GM19328 (cell line): ENCODE measurements around the gene FOXP1.

Experiments used
- ATAC-seq: cut with Tn5 transposase; IDR thresholded peaks from one replicate; pipeline ENCODE4 v1.9.1; 2021; ENCODE audit warnings: mild to moderate bottlenecking, moderate library complexity; ENCODE audit not compliant: unreplicated experiment

Gene FOXP1

DNA sequence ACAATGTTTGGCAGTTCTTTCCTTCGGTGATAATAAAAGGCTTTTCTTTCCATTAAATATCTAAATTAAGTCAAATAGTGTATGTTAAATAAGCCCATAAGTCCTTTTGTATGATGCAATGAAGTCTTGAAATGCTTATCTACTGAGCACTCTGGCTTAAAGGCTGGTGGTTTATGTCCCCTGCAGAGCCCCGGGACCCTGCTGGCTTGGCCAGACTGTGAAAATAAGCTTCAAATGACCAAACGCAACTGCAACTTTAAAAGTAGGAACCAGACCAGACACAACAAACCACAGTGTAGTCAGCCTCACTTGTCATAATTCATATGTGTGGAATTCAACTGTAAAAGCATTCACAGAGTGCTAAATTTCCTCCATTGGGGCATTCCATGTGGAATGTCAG, 72.5 kb downstream of the FOXP1 start:
- no peak for ATAC-seq

DNA sequence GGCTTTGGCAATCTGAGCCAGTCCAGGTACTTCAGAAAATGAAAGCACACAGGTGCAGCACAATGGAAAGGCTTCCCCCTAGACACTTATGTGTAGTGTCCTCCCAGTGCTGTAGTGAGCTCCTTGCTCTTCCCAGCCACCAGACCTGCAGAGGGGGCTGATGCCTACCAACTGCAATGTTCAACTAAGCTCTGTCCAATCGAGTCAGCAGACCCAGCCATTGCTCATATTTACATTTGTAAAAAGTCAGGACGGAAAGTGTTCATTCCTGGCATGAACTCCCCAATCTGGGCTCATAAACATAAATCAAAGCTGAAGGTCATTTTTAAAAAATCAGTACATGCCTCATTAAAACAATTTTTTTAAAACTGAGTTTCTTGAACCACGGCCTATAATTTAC, 73.0 kb downstream of the FOXP1 start:
- ATAC-seq = no peak

DNA sequence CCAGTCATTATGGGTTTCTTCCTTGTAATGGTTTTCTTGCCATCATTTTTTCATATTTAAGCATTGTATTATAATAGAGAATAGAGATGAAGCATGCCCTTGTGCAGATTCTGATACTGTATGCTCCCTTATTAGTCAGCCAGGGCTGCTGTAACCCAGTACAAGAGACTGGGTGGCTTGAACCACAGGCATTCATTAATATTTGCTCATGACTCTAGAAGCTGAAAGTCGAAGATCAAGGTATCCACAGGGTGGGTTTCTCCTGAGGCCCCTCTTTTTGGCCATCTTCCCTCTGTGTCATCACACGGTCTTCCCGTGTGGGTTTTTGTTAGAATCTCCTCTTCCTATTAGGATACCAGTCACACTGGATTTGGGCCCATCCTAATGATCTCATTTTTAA, 74.5 kb downstream of the FOXP1 start:
- ATAC-seq = no peak

DNA sequence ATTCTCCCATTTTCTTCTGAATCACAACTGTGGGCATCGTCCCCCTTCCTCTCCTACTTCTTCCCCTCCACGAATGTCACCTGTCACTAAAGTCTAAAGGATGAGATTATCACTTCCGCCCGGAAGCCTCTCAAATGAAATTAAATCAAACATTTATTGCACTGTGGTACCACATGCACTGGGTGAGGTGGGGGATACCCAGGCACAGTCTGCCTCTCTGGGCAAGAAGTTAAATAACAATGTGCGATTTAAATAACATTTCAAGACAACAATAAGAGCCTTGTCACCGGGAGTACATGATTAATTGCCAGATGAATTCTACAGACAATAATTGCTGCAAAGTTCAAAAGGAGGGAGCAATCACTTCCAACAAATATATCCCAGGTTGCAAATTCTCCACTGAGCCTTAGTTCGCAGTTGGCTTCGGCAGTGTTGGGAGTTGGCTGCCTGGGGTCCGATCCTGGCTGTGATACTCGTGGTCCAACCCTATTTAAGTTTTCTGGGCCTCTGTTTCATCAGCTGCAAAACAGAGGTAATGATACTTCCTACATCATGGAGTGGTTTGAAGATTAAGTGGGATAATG, 77.7 kb downstream of the FOXP1 start:
- no peak for ATAC-seq

DNA sequence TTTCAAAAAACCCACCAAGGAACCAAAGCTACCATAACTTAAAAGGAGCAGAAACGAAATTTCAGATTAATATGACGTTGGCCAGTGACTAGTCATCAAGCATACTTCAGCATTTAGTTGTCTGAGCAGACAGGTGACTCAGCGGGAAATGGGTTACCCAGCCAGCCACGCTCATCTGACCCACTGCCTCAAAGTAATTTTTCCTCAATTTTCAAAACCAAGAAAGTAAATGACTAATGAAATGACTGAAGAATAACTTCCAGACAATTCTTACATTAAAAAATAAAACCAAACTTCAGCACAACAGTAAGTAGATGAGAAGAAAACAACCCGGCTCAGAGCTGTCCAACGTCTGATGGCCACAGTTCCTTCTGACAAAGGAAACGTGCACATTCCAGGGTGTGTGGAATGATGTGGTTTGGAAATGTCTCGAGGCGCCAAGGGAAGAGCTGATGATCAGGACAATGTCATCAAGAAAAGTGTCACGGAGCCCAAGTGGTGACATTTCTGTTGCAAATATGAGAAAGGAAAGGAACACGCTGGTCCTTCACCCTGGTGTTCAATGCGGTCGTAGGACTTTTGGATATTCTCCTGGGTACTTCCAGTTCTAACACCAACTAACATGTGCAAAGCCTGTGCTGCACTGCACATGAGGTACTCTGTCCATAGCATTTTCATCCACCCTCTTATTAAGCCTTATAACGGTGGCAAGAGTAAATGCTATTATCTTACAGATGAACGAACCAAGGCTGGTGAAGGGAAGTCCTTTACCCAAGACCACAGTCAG, 79.1 kb downstream of the FOXP1 start:
- no peak for ATAC-seq

DNA sequence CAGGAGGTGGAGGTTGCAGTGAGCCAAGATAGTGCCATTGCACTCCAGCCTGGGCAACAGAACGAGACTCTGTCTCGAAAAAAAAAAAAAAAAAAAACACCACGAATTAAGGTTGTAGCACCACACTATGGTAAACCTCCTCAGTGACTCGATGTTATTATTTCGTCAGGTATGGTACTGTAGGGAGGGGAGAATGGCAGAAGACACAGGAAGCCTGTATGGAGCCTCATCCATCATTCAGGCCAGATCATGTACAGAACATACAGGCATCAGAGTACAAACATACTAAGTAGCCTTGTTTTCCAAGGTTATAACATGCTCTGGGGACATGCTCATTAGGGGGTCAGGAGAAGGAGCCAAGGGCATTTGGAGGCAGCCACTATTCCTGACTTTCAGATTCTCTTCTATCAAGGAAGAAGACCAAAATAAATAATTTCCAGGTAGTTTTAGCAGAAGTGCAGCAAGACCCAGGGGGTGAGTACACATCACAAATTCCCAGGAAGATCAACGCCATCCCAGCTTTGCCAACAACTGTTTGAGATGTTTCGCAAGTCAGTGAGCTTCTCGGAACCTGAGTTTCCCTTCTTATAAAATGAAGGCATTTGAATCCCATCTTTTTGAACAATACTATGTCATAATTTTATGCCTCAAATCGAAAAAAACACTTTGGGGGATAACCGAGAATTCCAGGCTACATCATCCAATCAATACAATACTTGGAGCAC, 79.8 kb downstream of the FOXP1 start:
- no peak for ATAC-seq

DNA sequence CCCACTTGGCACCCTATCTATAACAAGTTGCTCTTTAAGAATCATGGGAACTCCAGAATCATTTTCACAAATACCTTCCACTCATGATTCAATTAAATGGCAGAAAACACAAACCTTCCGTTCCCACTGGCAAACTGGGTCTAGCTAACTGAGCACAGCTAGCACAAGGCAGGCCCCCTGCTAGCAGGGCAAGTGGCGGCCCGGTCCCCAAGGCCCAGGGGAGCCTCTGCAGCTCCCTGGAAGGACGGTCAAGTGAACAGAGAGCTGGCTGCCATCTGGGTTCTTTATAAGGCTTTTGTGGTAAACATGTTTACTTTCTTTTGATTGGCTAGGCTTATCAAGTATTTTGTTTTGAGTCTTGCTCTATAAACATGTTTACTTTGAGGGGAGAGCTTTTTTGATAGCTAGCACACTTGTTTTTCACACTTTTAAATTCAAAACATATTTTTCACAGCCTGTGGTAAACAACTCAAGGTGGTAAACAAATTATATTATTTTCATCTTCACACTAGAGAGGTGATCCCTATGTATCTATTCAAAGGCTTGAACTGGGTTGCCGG, 81.4 kb downstream of the FOXP1 start:
- ATAC-seq = no peak

DNA sequence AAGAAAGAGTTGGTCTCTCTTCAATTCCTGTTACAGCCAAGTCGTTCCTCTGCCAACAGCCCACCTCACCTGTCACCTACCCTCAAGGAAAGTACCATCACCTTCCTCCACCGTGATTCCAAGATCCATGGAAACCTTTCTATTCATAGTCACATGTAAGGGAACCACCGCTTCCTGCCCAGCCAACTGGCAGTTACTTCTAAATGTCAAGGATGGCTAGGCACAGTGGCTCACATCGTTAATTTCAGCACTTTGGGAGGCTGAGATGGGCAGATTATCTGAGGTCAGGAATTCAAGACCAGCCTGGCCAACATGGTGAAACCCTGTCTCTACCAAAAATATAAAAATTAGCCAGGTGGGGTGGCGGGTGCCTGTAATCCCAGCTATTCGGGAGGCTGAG, 82.8 kb downstream of the FOXP1 start:
- ATAC-seq = no peak

DNA sequence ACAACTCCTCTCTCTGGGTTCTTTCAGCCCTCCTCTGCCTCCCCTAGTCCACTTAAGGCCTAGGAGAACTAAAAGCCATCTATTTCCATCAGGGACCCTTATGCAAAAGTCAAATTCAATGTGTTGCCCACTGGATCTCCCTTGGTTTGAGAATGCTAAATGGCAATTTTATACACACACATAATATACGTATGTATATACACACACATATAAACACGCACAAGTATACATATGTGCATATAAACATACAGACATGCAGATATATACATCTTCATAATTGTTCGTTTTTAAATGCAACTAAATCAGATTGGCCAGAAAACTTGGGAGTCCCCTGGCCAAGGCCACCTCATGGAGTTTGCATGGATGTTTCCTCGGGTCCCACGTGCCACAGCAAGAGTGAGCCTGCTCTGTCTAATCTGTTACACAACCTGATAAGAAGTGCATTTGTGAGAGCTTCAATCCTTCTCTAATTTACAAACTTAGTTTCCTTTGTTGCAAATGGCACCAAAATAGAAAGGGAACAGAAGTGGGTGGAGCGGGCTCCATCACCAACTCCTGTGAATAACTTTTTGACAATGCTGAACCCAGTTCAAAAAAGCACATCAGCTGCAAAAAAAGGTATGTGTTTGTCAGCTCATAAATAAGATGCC, 84.2 kb downstream of the FOXP1 start:
- ATAC-seq = no peak

DNA sequence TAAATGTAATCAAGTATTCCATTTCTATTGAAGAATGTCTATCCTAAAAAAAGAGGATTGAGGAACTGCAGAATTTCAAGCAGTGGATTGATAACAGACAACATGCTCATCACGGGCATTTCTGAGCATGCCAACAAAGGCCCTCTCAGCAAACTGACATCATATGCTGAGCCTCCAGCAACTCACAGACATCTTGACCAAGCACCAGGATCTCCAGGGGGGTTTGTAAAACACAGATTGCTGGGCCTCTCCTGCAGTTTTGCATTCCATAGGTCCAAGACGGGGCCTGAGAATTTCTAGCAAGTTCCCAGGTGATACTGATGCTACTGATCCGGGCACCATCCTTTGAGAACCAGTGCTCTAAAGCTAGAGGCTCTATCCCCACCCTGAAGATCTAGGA, 85.0 kb downstream of the FOXP1 start:
- ATAC-seq = no peak

DNA sequence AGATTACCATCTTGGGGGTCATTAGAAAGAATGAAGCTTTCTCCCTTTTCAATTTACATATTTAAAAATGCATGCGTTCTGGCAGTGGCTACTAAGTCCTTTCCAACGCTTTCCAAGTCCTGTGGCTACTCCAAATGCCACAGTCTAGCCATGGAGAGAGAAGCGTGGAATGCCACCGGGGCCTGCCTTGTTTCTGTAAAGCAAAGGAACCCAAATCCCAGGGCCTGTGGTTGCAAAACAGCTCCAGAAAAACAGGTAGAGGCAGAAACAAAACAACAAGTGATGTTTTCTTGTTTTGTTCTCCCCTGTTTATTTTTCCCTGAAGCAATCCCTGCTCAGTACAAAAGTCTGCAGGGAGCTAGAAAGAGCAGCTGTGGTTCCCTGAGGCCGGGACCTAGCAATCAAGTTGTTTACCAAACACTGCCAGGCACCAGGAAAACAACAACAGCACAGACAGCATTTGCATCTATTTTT, 85.5 kb downstream of the FOXP1 start:
- ATAC-seq = no peak

DNA sequence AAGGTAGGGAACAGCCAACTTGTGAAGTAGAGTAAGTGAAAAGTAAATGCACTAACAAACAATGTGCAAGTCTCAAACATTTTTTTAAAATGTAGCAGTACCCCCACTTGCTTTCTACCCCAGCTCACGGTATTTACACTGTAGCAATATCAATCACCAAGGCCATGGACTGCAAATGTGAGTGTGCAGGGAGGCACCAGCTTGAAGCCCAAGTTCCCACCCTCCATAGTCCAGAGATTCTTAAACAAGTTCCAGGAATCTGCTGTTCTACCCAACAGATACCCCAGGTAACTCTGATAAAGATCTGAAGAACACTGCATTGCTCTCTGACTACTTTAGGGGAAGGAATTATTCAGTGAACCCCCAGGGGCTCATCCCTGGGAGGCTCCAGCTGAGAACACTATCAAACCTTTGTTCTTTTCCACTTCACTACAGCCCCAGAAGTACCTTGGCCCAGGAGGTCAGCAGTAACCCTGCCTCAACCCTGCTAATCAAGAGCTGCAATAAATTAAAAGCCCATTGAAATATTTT, 86.1 kb downstream of the FOXP1 start:
- no peak for ATAC-seq

DNA sequence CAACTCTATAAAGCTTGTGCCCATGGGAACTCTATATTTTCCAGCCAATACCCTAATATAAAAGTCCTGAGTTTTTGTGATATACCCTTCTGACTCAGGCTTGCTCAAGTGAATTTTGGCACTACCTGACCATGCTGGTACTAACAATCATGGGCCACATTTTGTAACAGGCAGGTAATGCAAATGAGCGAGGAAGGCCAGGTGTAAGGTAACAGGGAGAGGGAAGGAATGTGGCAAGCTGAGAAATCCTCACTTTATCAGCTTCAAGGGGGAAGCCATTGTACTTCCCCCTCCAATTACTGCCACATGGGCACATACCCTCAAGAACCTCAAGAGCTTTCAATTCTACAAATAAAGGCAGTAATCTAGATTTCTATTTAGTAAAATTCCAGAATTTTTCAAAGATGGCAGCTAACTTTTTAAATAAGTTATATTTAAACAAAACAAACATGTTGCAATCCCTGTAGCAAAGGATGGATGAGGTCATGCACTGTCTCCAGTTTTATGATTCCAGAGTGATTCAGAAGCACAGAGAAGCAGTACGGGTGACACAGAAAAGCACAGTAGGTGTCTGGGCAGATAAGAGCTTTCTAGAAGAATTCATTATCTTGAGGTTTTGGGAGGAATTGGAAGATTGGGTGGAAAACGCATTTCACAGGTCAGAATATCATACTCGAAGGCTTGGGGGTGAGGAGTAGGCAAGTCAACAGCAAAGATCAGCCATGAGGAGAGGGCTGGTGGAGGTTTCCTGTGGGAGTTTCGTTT, 87.6 kb downstream of the FOXP1 start:
- ATAC-seq = no peak

DNA sequence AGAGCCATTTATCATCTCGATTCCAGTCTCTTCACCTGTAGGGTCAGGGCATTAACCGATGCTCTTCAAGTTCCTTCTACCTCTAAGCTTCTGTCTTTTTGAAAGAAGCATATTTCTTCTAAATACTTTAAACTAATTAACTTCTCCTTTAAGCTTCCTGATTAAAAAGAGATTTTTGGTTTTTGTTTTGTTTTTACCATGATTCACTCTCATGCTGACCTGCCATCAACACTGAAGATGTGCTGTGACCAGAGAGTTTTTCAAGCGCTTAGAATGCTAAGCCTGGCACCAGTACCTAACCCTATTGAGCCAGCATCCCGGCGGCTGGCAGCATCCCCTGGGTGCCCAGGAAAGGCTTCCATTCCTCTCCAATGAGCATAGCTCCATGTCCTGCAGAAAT, 89.3 kb downstream of the FOXP1 start:
- ATAC-seq = no peak

DNA sequence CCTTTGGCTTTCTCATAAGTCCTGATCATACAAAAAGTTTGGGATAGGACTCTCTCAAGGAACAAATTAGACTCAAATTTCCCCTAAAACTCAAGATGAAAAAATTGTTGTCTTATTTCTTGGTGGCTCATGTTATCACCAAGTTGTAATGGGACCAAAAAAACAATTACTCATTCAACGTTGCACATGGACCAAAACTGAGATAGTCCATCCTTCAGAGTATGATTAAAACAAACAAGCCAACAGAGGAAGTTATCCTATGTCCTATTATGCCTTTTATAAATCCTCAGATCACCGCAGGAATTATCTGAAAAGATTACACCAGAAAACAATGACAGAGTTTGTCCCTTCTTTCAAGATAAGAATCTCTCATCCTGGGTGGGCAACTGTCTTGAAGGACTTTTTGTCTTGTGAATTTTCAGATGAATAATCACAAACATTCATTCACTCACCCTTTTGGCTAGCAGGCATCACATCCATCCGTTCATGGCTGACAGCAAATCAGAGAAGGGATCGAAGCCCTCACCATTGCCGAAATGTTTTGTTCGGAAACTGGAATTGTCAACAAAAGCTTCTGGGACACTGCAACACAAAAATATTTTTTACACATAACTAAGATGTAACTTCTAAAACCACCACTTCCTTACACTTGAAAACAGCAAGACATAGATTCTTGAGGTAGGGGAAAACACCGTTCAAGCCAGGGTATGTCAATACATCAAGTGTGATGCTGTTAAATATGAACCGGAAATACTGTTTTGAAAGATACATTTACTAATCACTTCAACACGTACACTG, 90.4 kb downstream of the FOXP1 start:
- ATAC-seq = no peak

DNA sequence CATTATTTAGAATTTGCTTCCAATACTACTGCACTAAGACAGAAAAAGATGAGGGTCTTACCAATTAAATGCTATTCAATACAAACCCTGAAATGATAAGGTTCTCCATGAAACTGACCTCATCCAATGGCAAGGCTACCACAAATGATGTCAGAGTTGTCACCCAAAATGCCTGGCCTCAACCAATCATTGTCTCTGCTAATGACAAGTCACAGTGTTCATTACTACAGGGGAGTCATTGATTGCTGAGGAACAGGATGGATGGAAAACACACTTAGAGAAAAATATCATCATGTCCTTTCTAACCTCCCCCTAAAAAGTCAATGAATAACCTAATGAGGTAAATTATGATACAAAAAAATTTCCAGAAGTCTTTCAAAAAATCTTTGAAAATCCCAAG, 91.0 kb downstream of the FOXP1 start:
- ATAC-seq = no peak

DNA sequence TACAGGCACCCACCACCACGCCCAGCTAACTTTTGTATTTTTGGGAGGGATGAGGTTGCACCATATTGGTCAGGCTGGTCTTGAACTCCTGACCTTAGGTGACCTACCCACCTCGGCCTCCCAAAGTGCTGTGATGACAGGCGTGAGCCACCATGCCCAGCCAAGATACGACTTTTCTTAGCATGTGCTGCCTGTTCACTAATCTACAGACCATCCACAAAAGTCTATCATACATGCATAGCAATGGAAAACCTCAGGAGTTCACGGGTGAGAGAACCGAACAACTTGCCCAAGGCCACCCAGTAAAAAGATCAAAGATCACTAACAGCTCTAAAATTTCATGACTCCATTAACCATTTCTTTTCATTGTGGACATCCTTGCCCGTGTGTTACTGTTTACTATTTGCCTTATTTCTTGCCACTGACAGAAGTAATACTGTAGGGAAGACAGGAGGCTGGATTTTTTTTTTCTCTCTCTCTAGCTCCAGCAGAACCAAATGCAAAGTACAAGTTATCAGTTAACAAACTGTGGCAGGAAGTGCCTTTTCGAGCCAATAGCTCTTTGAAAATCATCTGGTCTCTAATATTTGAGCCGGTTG, 92.3 kb downstream of the FOXP1 start:
- ATAC-seq = no peak

DNA sequence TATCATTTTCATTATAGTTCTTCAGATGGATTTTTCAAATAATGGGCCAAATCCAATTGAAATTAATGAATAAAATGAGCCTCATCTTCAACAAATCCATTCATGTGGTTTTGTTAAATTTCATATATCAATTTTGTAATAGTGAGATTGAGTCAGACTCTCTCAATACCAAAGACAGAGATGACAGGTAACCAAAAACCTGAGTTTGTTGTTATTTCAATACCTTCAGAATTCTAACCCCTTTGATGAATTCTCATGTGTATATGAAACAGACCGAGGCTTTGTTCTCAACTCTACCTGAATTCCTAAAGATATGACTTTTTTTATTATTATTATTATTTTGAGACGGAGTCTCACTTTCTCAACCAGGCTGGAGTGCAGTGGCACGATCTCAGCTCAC, 92.8 kb downstream of the FOXP1 start:
- no peak for ATAC-seq

DNA sequence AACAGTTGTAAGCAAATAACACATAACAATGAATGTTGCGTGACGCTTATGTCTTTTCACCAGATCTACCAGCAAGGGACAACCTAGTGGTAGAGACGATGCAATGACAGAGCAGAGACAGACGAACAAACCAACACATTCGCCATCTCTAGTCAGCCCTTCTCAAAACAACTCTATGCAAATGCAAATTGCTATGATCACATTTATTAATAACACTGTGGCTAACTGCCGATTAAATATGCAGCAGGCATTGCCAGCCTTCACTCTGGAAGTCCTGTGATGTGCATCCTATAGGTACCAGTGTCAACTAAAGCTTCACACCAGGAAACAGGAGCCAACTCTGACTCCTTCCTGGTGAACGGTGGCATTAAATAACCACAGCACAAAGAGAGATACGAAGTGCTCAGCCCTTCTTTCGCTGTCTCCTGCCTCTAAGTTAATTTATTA, 94.2 kb downstream of the FOXP1 start:
- no peak for ATAC-seq
